A549 (cell line): ENCODE data around the gene EXOC2.

Experiments used
- CTCF ChIP-seq: fragments of >200 bp; sonication (Bioruptor Twin); formaldehyde crosslinking; IDR thresholded peaks from 3 replicates; pipeline ENCODE4 v1.5.1; 2016
- EP300 ChIP-seq, 2 experiments: fragments of >200 bp; sonication (Bioruptor Twin); formaldehyde crosslinking; IDR thresholded peaks; 2 replicates in 1 of 2; 3 replicates in 1 of 2; pipeline ENCODE4 v1.6.1; 2016 to 2017
- FOSB ChIP-seq: fragments of 250-450 bp; sonication (Bioruptor Pico); IDR thresholded peaks from 2 replicates; pipeline ENCODE4 v1.5.0; 2020; ENCODE audit warnings: mild to moderate bottlenecking, moderate library complexity
- POLR2A ChIP-seq: IDR thresholded peaks from 2 replicates; pipeline ENCODE4 v1.6.1; 2012; ENCODE audit warnings: mild to moderate bottlenecking, low read length
- USF2 ChIP-seq: fragments of 450-650 bp; IDR thresholded peaks from 2 replicates; pipeline ENCODE4 v1.6.1; 2014; ENCODE audit warnings: antibody characterized with exemption

GRCh38 chr6:736657-737446 lies 43.9 kb upstream of the EXOC2 start:
- TF ChIP-seq CTCF (no peak), POLR2A (no peak), USF2 (no peak), FOSB (no peak), EP300 (IDR thresholded peaks at IDR 0.05) (no peak)
